Spleen (tissue), 7 donors: ENCODE data around the gene RNF44.

Source experiments
- CTCF ChIP-seq, 11 experiments: fragments of 200-600 bp in 7 of 11; fragments of 450-650 bp in 4 of 11; sonication (generic) in 4 of 11; IDR thresholded peaks in 8 of 11; conservative IDR thresholded peaks in 3 of 11; 1 replicate in 7 of 11; 2 replicates in 4 of 11; pipeline versions ENCODE4 v1.4.0 to v1.8.0; 2016 to 2021; ENCODE audit warnings: antibody characterized with exemption in 11 of 11, inconsistent platforms in 4 of 11, mild to moderate bottlenecking in 1 of 11
- POLR2A ChIP-seq, 3 donors: fragments of 450-650 bp; IDR thresholded peaks; one replicate each; pipeline ENCODE4 v1.5.1; 2017; ENCODE audit warnings: antibody characterized with exemption in 3 of 3, mild to moderate bottlenecking in 1 of 3
- donor health status: DM: no; HTN: no; CAD: no; lungs with moderate emphysema.
- donor health status: DM: no; HTN: no; CAD: no.
- donor health status: DM: no; HTN: no; CAD: no.

GRCh38 chr5:176499273-176499672, 37.9 kb downstream of the RNF44 start:
- TF ChIP-seq CTCF (IDR thresholded peaks at IDR 0.05 in 8 of 11, conservative IDR thresholded peaks at IDR 0.05 in 3 of 11) (no peak), POLR2A (IDR thresholded peaks at IDR 0.05) (no peak)
